Brain microvascular endothelial cell (primary cell): Measurements from ENCODE around the gene CIAO1.
"Not testable (repeated sequence)": the region's sequence is repeated elsewhere in the genome, so short reads cannot be mapped to it uniquely, and the experiment has no call there.

Experiments
- DNase-seq: peaks from one replicate; pipeline ENCODE4 v3.0.0-alpha.2; 2020
- H3K27ac ChIP-seq: fragments of 250-450 bp; sonication (Bioruptor Pico); 2 replicates; pipeline ENCODE4 v1.5.1; 2020; ENCODE audit warnings: mild to moderate bottlenecking, moderate library complexity
- H3K27me3 ChIP-seq: fragments of 250-450 bp; sonication (Bioruptor Pico); replicated peaks from 2 replicates; pipeline ENCODE4 v1.5.1; 2020; ENCODE audit warnings: mild to moderate bottlenecking
- H3K36me3 ChIP-seq: fragments of 250-450 bp; sonication (Bioruptor Pico); replicated peaks from 2 replicates; pipeline ENCODE4 v1.5.1; 2020; ENCODE audit warnings: mild to moderate bottlenecking
- H3K4me3 ChIP-seq: 2 replicates; pipeline ENCODE4 v1.5.1; 2011; ENCODE audit warnings: low read depth, mild to moderate bottlenecking, control low read depth, low read length, moderate library complexity
- in situ Hi-C: cut with HindIII; loops from 2 replicates; pipeline ENCODE4 v1.10.0; 2017; ENCODE audit warnings: low sequenced_read_pairs, low pct_ligation_motif_present
- TF ChIP-seq, protein P1 (sequence below): IDR thresholded peaks from 2 replicates; pipeline ENCODE4 v1.5.1; 2011; ENCODE audit warnings: low read depth, mild to moderate bottlenecking, moderate library complexity, low read length, control low read depth, inconsistent platforms; ENCODE audit errors: missing control alignments

Gene CIAO1

DNA sequence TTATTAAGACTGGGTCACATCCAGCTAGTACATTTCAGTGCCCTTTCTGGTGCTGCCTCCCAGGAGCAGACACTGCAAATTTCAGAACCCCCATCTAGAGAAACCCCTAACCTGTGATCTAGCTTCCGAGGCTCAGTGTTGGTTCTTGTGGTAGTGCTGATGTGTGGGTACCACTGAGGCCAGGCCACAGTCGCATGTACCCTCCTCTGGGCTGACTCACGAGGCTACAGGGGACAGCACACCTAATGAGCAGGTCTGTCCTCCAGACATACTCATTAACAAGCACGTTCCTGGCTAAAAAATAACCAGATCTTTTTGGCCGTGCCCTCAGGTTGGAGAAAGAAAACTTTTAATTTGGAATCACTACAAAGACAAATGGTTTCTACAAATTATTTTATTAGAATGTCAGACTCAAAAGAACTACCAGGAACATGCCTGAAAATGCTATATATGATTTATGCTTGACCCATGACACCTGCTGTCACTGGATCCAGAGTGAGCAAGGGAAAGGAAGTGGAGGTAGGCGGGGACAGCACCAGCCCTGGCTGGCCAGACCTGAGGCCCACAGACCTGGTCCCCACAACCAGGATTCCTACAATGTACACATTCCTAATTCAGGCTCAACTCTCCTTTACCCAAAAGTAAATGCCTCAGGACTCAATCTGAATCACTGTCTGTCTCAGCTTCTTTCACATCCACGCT lies 8.5 kb downstream of the CIAO1 start:
- no peak for DNase-seq
- no peak overlapping the region for H3K4me3 ChIP-seq
- TF ChIP-seq, protein P1, sequence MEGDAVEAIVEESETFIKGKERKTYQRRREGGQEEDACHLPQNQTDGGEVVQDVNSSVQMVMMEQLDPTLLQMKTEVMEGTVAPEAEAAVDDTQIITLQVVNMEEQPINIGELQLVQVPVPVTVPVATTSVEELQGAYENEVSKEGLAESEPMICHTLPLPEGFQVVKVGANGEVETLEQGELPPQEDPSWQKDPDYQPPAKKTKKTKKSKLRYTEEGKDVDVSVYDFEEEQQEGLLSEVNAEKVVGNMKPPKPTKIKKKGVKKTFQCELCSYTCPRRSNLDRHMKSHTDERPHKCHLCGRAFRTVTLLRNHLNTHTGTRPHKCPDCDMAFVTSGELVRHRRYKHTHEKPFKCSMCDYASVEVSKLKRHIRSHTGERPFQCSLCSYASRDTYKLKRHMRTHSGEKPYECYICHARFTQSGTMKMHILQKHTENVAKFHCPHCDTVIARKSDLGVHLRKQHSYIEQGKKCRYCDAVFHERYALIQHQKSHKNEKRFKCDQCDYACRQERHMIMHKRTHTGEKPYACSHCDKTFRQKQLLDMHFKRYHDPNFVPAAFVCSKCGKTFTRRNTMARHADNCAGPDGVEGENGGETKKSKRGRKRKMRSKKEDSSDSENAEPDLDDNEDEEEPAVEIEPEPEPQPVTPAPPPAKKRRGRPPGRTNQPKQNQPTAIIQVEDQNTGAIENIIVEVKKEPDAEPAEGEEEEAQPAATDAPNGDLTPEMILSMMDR: no peak
- H3K27ac ChIP-seq: no peak overlapping the region
- peaks cover 60% of the 10 kb centered on the region for H3K36me3 ChIP-seq
- no peaks in the 10 kb centered on the region for H3K27me3 ChIP-seq
- in situ Hi-C loops: no loop called here

DNA sequence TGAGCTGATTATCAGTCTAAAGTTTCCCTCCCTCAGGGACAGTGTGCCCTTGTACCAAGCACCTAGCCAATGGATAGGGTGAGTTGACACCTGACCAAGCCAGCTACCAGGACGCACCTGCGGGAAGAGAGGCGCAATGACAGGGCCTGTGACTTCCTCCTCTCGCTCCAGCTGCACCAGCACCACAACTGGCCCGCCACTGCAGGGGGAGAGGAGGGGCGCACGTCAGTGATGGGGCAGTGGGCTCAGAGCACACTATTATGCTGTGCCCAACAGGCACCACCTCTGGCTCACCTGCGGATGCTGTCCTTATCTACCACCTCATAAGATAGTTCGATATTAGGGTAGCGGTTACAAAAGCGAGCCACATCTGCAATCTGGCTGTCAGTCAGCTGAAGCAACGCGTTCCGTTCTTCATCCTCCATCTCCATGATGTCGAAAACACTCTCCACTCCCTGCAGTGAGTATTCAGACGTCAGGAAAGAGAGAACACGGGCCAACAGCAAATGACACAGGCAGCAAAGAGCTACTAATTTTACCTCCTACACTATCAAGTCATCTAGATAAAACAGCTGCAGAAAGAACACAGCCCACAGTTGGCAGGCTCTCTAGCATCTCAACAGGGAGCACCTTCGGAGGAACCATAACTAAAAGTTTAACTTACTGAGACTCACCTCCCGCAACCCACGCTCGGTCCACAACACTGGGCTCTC lies 10.9 kb downstream of the CIAO1 start:
- H3K27me3 ChIP-seq: no peaks in the 10 kb centered on the region
- H3K27ac ChIP-seq: no peak overlapping the region
- no peak overlapping the region for H3K4me3 ChIP-seq
- TF ChIP-seq, protein P1: no peak
- in situ Hi-C loops: no loop called here
- H3K36me3 ChIP-seq: peaks cover 67% of the 10 kb centered on the region
- DNase-seq: no peak

DNA sequence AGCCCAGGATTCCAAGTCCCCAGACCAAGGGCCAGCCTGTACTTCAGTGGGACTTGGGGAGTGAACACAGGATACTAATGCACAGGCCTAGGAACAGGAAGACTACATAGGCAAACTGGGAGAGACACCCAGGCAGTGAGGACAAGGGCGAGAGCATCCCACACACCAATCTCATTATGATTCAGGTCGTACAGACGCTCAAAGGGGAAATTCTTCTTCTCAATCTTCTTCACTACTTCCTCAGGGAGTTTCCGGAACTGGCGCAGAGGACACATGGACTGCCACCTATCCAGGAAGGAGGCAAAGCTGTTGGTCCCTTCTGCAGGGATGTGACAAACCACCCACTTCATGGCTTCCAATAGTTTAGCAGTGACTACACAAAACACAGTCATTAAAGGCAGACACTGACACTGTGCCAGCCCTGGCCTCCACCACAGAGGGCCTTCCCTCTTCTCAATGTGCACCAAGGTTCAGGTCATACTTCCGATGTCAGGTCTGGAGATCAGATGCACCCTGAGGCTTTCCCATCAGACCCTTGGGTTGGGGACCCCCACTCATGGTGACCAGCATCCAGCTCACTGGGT lies 21.3 kb downstream of the CIAO1 start:
- H3K4me3 ChIP-seq: no peak overlapping the region
- H3K36me3 ChIP-seq: peaks cover 95% of the 10 kb centered on the region
- in situ Hi-C loops: no loop called here
- no peak for DNase-seq
- H3K27me3 ChIP-seq: no peaks in the 10 kb centered on the region
- TF ChIP-seq, protein P1: no peak
- no peak overlapping the region for H3K27ac ChIP-seq

DNA sequence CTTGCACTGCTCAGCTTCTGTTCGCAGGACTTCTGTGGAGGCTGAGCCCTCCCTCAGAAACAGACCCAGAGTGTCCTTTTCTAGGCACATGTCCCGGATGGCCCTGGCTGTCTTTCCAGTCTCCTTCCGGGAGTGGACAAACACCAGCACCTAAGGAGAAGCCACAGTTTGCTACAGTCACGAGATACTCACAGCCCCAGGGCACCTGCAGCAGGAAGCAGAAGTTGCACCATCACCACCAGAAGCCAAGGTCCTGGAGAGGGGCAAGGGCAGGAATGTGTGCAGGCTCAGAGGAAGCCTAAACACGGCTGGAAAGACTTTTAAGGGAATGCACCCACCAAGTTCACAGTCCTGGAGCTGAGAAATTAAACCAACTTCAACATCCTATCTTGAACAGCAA lies 25.7 kb downstream of the CIAO1 start:
- no peak for DNase-seq
- Histone ChIP-seq H3K27me3 (no peaks in the 10 kb centered on the region), H3K4me3 (no peak overlapping the region), H3K27ac (no peak overlapping the region), H3K36me3 (peaks cover 92% of the 10 kb centered on the region)
- in situ Hi-C loops: no loop called here
- TF ChIP-seq, protein P1: no peak

DNA sequence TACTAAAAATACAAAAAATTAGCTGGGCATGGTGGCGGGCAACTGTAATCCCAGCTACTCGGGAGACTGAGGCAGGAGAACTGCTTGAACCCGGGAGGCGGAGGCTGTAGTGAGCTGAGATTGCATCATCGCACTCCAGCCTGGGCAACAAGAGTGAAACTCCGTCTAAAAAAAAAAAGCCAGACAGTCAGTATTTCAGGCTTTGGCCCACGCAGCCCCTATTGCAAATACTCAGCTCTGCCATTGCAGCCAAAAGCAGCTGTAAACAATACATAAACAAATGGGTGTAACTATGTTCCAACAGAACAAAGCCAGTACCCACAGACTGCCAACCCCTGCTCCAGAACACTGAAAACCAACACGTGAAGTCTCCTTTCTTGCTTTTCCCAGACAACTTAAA lies 28.2 kb downstream of the CIAO1 start:
- H3K4me3 ChIP-seq, DNase-seq, H3K27ac ChIP-seq, H3K27me3 ChIP-seq, in situ Hi-C loops: not testable (repeated sequence)
- H3K36me3 ChIP-seq: peaks cover 92% of the 10 kb centered on the region

DNA sequence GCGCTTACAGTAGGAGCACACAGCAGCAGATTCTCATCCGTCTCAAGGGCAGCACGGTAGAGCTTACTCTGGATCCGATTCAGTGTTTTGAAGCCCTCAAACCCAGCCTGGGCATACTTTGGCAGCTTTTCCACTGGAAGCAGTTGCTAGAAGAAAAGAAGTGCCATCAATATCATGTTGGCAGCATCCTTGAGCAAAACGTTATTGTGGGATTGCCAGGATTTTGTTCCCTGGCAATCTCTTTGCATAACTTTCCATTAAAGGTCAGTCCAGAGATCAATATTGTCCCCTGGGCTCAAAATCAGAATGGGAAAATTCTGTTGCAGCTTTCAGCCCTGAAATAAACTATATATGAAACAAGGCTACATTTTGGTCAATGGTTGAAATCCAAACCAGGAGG lies 30.9 kb downstream of the CIAO1 start:
- H3K27ac ChIP-seq: no peak overlapping the region
- TF ChIP-seq, protein P1: no peak
- no peak overlapping the region for H3K4me3 ChIP-seq
- peaks cover 92% of the 10 kb centered on the region for H3K36me3 ChIP-seq
- in situ Hi-C loops: no loop called here
- no peaks in the 10 kb centered on the region for H3K27me3 ChIP-seq
- DNase-seq: no peak
